ENCODE results near the gene MGAM2. TPM values are rescaled to one million over a fixed set of nuclear protein-coding genes. Genes with fewer than 3 reads are reported as not detected.
"Not testable (repeated sequence)": the region's sequence is repeated elsewhere in the genome, so short reads cannot be mapped to it uniquely, and the experiment has no call there.

The MGAM2 gene
- total RNA-seq, 1 donor = not detected

DNA sequence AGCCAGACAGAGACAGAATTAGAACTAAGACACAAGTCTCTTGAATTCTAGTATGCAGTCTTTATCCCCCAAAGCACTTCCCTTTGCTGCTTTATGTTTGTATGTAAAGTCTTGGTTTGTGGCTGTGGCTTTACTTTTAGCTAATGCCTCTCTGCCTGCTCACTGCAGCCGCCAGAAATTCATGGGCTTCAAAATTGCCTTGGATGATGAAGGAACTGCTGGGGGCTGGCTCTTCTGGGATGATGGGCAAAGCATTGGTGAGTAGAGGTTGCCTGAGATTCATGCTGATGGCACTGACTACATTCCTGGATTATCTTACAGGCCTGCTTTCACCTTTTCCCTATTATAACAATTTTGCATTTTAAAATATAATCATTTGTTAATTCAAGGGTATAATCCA, 10.9 kb upstream of the MGAM2 start:
- no peak for DNase-seq (ENCODE audit: low read depth)
- no peak overlapping the region for H3K4me3 ChIP-seq (ENCODE audit: low read depth, low read length)
- TF ChIP-seq, protein P1, sequence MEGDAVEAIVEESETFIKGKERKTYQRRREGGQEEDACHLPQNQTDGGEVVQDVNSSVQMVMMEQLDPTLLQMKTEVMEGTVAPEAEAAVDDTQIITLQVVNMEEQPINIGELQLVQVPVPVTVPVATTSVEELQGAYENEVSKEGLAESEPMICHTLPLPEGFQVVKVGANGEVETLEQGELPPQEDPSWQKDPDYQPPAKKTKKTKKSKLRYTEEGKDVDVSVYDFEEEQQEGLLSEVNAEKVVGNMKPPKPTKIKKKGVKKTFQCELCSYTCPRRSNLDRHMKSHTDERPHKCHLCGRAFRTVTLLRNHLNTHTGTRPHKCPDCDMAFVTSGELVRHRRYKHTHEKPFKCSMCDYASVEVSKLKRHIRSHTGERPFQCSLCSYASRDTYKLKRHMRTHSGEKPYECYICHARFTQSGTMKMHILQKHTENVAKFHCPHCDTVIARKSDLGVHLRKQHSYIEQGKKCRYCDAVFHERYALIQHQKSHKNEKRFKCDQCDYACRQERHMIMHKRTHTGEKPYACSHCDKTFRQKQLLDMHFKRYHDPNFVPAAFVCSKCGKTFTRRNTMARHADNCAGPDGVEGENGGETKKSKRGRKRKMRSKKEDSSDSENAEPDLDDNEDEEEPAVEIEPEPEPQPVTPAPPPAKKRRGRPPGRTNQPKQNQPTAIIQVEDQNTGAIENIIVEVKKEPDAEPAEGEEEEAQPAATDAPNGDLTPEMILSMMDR (IDR thresholded peaks at IDR 0.05; ENCODE audit: insufficient read depth, low read depth, low read length) = no peak

- not testable (repeated sequence) for H3K4me3 ChIP-seq (ENCODE audit: low read depth, low read length); DNase-seq (ENCODE audit: low read depth)
Measured at GRCh38 chr7:142101794-142102193, 9.7 kb upstream of the MGAM2 start.

DNA sequence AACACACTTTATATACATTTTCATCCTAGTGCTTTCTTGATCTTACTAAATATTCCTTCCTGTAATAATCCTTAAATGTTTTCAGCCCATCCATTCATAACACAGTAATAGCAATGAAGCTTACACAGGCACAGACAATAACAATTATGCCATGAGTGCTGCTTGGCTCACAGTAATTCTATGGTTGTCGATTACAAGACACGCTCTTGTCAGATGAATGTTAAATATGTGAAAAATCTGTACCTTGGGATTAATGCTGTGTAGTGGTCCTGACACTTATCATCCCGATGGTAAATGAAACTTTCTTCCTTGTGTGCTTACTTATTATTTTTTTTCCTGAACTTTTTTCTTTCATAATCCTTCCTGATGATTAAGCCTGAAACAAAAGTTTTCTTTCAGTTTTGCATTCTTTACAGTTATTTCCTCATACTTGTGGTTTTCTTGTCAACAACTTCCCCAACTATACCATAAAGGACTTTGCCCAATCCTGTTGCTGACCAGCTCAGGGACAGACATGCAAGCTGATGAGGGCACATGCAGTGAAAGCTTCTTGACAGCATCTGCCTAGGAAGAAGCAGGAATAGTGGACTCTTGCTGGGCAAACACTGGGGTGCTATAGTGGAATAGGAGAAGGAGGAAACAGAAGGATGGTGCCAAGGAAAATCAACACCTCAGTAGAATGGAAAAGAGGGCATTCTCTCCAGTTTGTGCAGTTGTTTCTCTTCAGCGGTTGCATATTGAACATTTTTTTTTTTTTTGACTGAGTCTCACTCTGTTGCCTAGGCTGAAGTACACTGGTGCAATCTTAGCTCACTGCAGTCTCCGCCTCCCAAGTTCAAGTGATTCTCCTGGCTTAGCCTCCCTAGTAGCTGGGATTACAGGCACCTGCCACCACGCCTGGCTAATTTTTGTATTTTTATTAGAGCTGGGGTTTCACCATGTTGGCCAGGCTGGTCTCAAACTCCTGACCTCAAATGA, 6.7 kb upstream of the MGAM2 start:
- no peak overlapping the region for H3K4me3 ChIP-seq (ENCODE audit: low read depth, low read length)
- TF ChIP-seq, protein P1 (IDR thresholded peaks at IDR 0.05; ENCODE audit: insufficient read depth, low read depth, low read length) = no peak
- no peak for DNase-seq (ENCODE audit: low read depth)

GRCh38 chr7:142108728-142109505, 2.6 kb upstream of the MGAM2 start:
- H3K4me3 ChIP-seq (ENCODE audit: low read depth, low read length) = no peak overlapping the region
- TF ChIP-seq, protein P1 (IDR thresholded peaks at IDR 0.05; ENCODE audit: insufficient read depth, low read depth, low read length) = no peak
- DNase-seq (ENCODE audit: low read depth) = no peak

- H3K4me3 ChIP-seq (ENCODE audit: low read depth, low read length) = no peak overlapping the region
- TF ChIP-seq, protein P1 (IDR thresholded peaks at IDR 0.05; ENCODE audit: insufficient read depth, low read depth, low read length) = no peak
- DNase-seq (ENCODE audit: low read depth) = no peak
Measured at GRCh38 chr7:142110098-142110497, 1.4 kb upstream of the MGAM2 start.

DNA sequence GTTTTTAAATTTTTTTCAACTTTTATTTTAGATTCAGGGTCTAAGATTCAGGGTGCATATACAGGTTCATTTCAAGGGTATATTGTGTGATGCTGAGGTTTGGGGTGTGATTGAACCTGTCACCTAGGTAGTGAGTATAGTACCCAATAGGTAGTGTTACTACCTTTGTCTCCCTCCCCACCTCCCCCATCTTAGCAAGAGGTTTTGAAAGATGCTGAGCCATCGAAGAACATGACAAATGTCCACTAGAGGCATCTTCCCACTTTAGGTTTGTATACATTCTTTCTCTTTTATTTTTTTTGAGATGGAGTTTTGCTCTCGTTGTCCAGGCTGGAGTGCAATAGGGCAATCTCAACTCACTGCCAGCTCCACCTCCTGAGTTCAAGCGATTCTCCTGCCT, 880 bp upstream of the MGAM2 start:
- no peak overlapping the region for H3K4me3 ChIP-seq (ENCODE audit: low read depth, low read length)
- TF ChIP-seq, protein P1 (IDR thresholded peaks at IDR 0.05; ENCODE audit: insufficient read depth, low read depth, low read length) = no peak
- DNase-seq (ENCODE audit: low read depth) = no peak

DNA sequence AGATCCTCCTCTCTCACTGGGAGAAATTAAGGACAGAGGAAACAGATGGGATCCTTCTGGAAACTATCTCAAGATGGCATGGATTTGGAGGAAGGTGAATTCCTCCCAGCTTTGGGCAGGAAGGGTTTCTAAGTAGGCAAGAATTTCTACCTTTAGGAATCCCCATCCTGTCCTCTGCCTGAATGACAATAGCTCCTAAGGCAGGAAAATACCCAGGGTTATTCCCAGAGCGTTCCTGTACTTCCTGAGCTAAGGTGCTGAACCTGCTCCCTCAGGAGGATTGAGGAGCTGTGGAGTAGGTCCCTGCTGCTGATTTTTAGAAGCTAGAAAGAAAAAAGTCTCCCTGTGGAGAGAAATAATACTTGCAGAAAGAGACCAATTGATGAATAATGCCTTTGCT, 568 bp downstream of the MGAM2 start:
- DNase-seq (ENCODE audit: low read depth) = no peak
- H3K4me3 ChIP-seq (ENCODE audit: low read depth, low read length) = no peak overlapping the region
- TF ChIP-seq, protein P1 (IDR thresholded peaks at IDR 0.05; ENCODE audit: insufficient read depth, low read depth, low read length) = no peak
